Thymus (tissue), 11 donors: Measurements from ENCODE around the gene RALGAPA2. TPM values are rescaled to one million over a fixed set of nuclear protein-coding genes. Genes with fewer than 3 reads are reported as not detected.

Experiments
- DNase-seq, 9 donors: peaks; one replicate each; pipeline ENCODE4 v3.0.0-alpha.2; 2013; ENCODE audit warnings: low spot score in 9 of 9, low read depth in 6 of 9, missing footprints in 1 of 9
- H3K27ac ChIP-seq, 2 donors: one replicate each; pipeline ENCODE4 v1.5.1; 2013; ENCODE audit warnings: control low read depth in 1 of 2, low read depth in 1 of 2, low read length in 1 of 2, mild to moderate bottlenecking in 1 of 2, moderate library complexity in 1 of 2
- H3K27me3 ChIP-seq, 2 donors: one replicate each; pipeline ENCODE4 v1.5.1; 2013; ENCODE audit warnings: low read length in 1 of 2; ENCODE audit not compliant: control insufficient read depth in 2 of 2, insufficient read depth in 1 of 2
- H3K36me3 ChIP-seq, 2 donors: one replicate each; pipeline ENCODE4 v1.5.1; 2013; ENCODE audit warnings: low read length in 1 of 2, mild to moderate bottlenecking in 1 of 2, moderate library complexity in 1 of 2; ENCODE audit not compliant: control insufficient read depth in 2 of 2, insufficient read depth in 2 of 2
- H3K4me1 ChIP-seq, 2 donors: one replicate each; pipeline ENCODE4 v1.5.1; 2013; ENCODE audit warnings: low read length in 2 of 2; ENCODE audit not compliant: control insufficient read depth in 2 of 2, insufficient read depth in 2 of 2
- H3K4me3 ChIP-seq, 2 donors: one replicate each; pipeline ENCODE4 v1.5.1; 2013; ENCODE audit warnings: low read length in 2 of 2, control low read depth in 1 of 2, mild to moderate bottlenecking in 1 of 2
- H3K9me3 ChIP-seq, 2 donors: one replicate each; pipeline ENCODE4 v1.5.1; 2013; ENCODE audit warnings: low read length in 1 of 2, mild to moderate bottlenecking in 1 of 2; ENCODE audit not compliant: control insufficient read depth in 2 of 2, insufficient read depth in 1 of 2
- WGBS: extraction: QIAGEN DNeasy Blood & Tissue Kit; methylation state at CpG from one replicate; pipeline ENCODE4 v1.1.7; 2013; 5-methylcytosine and 5-hydroxymethylcytosine counted together
- polyA plus RNA-seq: library from polyadenylated mRNA; stranded (reverse); fragments of 200-250 nt; gene quantifications from one replicate; pipeline ENCODE4 v1.2.3, GENCODE V29; 2013
- total RNA-seq: library from RNA; stranded (reverse); fragments of 120-200 nt; gene quantifications from one replicate; pipeline ENCODE4 v1.2.4, GENCODE V29; 2013
- donor health status: healthy.

Gene RALGAPA2
- total and polyA plus RNA-seq, 2 donors, result 9.0 to 10.3 TPM

DNA sequence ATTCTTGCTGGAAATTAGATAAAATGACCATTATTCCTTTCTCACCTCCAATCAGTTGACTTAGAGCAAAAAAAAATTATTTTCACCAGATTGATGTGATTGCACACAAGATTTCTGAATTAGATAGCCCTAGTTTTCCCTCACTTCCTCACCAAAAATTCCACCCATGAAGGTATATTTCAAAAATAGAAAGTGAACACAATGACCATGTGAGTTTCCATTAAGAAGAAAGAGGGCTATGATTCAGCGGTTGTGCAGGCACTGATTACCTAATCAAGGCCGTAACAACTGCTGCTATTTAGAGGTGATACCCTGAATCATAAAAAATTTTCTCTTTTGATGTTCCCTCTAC, 19.5 kb upstream of the RALGAPA2 start:
- WGBS, result 89% methylated on average over 2 of the region's 2 CpGs
- H3K9me3 ChIP-seq, result no peaks in the 10 kb centered on the region
- H3K27ac ChIP-seq, result peak overlapping the region in 1 of 2 donors; percentile 52

DNA sequence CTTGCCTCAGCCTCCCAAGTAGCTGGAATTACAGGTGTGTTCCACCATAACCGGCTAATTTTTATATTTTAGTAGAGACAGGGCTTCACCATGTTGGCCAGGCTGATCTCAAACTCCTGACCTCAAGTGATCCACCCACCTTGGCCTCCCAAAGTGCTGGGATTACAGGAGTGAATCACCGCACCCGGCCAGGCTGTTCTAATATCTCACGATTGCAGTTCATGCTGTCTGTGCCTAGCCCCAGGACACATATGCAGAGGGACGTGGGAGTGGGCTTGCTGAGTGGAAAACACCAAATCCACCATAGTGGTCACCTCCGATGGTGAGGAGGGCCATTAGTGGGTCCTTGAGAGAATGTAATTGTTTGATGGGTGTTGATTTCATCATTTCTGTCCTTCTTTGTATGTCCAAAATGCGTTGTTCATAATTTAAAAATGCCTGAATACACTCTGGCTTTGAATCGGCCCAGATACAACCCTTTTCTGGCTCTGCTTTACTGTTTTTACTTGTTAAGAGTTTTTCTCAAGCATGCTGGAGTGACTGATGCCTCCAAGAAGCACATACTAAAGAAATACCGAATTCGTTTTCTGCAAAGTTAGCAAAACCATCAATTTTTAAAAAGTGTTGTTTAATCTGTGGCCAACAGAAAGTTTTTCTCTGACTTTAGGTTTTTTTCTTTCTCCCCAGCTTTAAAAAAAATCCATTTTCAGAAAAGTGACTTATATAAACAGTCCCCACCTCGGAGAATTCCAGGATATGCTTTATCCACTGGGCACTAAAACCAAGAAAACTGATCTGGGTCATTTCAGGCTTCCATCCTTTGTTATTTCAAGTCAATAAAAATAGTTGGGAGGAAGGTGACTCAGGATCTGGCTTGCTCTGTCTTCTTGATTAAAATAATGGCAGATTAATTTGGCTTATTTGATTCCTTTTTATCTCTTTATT, 18.8 kb upstream of the RALGAPA2 start:
- Histone ChIP-seq H3K36me3 (no peaks in the 10 kb centered on the region), H3K27ac (peak overlapping the region in 1 of 2 donors; percentile 72), H3K9me3 (no peaks in the 10 kb centered on the region), H3K27me3 (no peaks in the 10 kb centered on the region), H3K4me1 (peaks cover 0 to 15% of the 10 kb centered on the region in 2 donors), H3K4me3 (no peak overlapping the region)
- 94% methylated on average over 11 of the region's 11 CpGs for WGBS
- no peak for DNase-seq

More for the DNA sequence above, 19.5 kb upstream of the RALGAPA2 start:
- Histone ChIP-seq H3K27me3 (no peaks in the 10 kb centered on the region), H3K36me3 (no peaks in the 10 kb centered on the region), H3K4me3 (no peak overlapping the region), H3K4me1 (peaks cover 0 to 15% of the 10 kb centered on the region in 2 donors)
- no peak for DNase-seq

DNA sequence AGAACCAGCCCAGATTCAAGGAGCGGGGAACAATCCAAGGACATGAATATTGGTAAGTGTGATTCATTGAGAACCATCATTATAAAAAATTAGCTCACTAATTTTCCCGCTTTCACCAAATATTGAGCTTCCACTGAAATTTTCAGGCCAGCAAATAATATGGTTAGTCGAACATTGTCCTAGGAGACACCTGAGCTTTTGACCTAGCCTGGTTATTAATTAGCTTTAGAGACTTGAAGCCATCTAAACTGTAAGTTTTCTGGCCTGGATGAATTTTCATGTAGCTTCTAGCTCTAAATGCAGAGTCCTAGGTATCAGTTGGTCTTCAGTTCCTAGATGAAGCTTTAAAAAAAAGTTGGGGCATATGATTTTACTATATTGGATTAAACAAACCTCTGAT, 17.1 kb upstream of the RALGAPA2 start:
- Histone ChIP-seq H3K36me3 (no peaks in the 10 kb centered on the region), H3K27me3 (no peaks in the 10 kb centered on the region), H3K27ac (no peak overlapping the region), H3K4me1 (peaks cover 0 to 15% of the 10 kb centered on the region in 2 donors), H3K4me3 (no peak overlapping the region), H3K9me3 (no peaks in the 10 kb centered on the region)
- 97% methylated on average over 3 of the region's 3 CpGs for WGBS
- no peak for DNase-seq

DNA sequence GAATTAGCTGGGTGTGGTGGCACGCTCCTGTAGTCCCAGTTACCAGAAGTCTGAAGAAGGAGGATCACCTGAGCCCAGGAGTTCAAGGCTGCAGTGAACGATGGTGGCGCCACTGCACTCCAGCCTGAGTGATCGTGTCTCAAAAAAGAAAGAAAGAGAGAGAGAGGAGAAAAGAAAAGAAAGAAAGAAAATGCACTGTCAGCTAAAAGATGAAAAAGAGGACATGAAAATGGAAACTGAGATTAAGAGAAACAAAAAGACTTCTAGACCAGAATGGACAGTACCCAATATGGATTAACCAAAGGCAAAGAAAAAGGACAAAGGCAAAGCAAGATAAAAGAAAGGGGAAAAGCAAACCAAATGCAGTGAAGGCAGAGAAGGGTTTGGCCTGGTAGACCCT, 9.0 kb upstream of the RALGAPA2 start:
- Histone ChIP-seq H3K27me3 (no peaks in the 10 kb centered on the region), H3K4me3 (no peak overlapping the region), H3K9me3 (no peaks in the 10 kb centered on the region), H3K36me3 (no peaks in the 10 kb centered on the region), H3K4me1 (no peaks in the 10 kb centered on the region), H3K27ac (no peak overlapping the region)
- 98% methylated on average over 4 of the region's 4 CpGs for WGBS
- DNase-seq, result no peak

DNA sequence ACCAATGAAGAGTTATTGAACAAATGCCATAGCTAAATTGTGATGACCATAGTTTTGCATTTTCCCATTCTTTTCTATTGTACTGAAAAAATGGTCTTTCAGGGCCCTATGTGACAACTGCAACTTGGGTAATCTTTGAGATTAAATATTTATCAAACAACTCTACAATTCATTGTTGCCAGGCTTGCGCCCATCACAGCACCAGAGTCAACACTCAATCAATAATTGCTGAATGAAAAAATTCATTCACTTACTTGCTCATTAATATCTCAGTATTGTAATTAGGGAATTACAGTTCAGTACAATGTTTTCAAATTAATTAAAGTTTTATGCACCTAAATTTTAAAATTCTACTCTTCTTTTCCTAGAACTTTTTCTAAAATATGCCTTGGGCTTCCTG, 7.7 kb upstream of the RALGAPA2 start:
- H3K36me3 ChIP-seq, result no peaks in the 10 kb centered on the region
- H3K4me1 ChIP-seq, result no peaks in the 10 kb centered on the region
- DNase-seq, result no peak
- no peaks in the 10 kb centered on the region for H3K9me3 ChIP-seq
- H3K27ac ChIP-seq, result no peak overlapping the region
- no peak overlapping the region for H3K4me3 ChIP-seq
- H3K27me3 ChIP-seq, result no peaks in the 10 kb centered on the region
- WGBS, result 97% methylated on average over 1 of the region's 1 CpG

DNA sequence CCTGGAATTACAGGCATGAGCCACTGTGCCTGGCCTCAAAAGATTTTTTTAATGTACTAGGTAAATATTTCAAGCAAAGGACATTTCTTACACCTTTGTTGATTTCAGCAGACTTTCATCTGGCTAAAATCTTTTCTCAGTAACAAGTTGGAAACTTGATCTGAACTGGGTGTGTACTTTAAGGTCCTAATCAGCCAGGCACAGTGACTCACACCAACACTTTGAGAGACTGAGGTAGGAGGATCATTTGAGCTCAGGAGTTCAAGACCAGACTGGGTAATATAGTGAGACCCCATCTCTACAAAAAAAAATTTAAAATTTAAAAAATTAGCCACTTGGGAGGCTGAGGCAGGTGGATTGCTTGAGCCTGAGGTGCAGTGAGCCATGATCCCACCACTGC, 7.0 kb upstream of the RALGAPA2 start:
- Histone ChIP-seq H3K36me3 (no peaks in the 10 kb centered on the region), H3K4me1 (no peaks in the 10 kb centered on the region), H3K27ac (no peak overlapping the region), H3K9me3 (no peaks in the 10 kb centered on the region), H3K4me3 (no peak overlapping the region), H3K27me3 (no peaks in the 10 kb centered on the region)
- DNase-seq, result no peak

GRCh38 chr20:20713244-20713765, 861 bp upstream of the RALGAPA2 start:
- WGBS, result 71% methylated on average over 15 of the region's 15 CpGs
- peak overlapping the region; percentile 76 to 96 for H3K4me3 ChIP-seq
- no peak for DNase-seq

DNA sequence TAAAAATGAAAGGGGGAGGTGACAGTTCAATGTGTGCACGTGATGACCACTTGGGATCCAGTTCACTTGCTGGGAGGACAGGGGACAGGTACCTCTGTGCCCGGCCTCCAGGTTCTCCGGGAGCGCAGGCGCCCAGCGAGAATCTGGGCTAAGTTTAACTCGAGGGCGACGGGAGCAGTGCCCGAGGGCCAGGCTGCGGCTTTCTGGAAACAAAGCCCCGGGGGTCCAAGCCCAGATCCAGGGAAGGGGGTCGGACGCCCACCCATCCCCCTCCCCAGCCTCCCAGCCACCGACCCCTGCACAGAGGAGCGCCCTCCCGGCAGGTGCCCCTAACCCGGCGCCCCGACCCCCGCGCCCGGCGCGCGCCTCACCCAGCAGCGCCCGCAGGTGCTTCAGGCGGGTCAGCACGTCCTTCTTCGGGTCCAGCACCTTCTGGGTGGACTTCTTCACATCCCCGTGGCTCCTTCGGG, 405 bp downstream of the RALGAPA2 start:
- WGBS, result 1% methylated on average over 33 of the region's 33 CpGs
- H3K36me3 ChIP-seq, result no peaks in the 10 kb centered on the region
- peak overlapping the region; percentile 76 to 96 for H3K4me3 ChIP-seq
- H3K9me3 ChIP-seq, result no peaks in the 10 kb centered on the region
- peaks cover 15 to 18% of the 10 kb centered on the region in 2 donors for H3K4me1 ChIP-seq
- DNase-seq, result peak in 2 of 9 donors; percentile 6 to 33
- peak overlapping the region; percentile 57 to 95 for H3K27ac ChIP-seq
- H3K27me3 ChIP-seq, result no peaks in the 10 kb centered on the region

More at GRCh38 chr20:20713244-20713765, 861 bp upstream of the RALGAPA2 start:
- peaks cover 15 to 18% of the 10 kb centered on the region in 2 donors for H3K4me1 ChIP-seq
- H3K9me3 ChIP-seq, result no peaks in the 10 kb centered on the region
- no peaks in the 10 kb centered on the region for H3K27me3 ChIP-seq
- no peaks in the 10 kb centered on the region for H3K36me3 ChIP-seq
- H3K27ac ChIP-seq, result peak overlapping the region in 1 of 2 donors; percentile 18

DNA sequence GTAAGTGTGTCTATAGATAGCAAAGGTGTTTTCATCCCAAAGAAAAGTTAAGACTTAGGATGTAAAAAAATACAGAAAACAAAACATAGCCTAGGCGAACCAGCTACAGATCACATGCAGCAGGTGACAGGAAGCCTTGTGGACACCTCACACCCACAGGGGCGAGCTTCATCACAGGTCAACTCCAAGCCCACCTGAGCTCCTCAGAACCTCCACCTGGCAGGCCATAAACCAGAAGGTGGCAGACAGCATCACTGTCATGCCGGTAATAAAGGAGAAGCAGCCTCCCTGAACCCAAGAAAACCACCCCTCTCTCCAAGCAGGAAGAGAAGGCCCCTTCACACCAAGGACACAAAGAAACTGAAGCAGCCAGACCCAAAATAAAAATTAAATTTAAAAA, 1.0 kb downstream of the RALGAPA2 start:
- H3K36me3 ChIP-seq, result no peaks in the 10 kb centered on the region
- peak overlapping the region; percentile 46 to 57 for H3K27ac ChIP-seq
- H3K27me3 ChIP-seq, result no peaks in the 10 kb centered on the region
- WGBS, result 22% methylated on average over 3 of the region's 3 CpGs
- peak overlapping the region; percentile 76 to 96 for H3K4me3 ChIP-seq
- no peaks in the 10 kb centered on the region for H3K9me3 ChIP-seq
- peak in 3 of 9 donors; percentile 15 to 43 (median 31) for DNase-seq
- peaks cover 15 to 18% of the 10 kb centered on the region in 2 donors for H3K4me1 ChIP-seq
